Trophoblast cell (in vitro differentiated cells and primary cell): ENCODE results near the gene PSENEN.

Source experiments
- DNase-seq, 2 donors: peaks; one replicate each; pipeline ENCODE4 v3.0.0-alpha.2; 2016
- H2AFZ ChIP-seq: 2 replicates; pipeline ENCODE4 v1.6.1; 2013; ENCODE audit warnings: low read length, moderate library complexity, mild to moderate bottlenecking; ENCODE audit not compliant: insufficient read depth, poor library complexity
- H2AK5ac ChIP-seq: 2 replicates; pipeline ENCODE4 v1.6.1; 2013; ENCODE audit warnings: mild to moderate bottlenecking, low read length
- H2BK120ac ChIP-seq: 2 replicates; pipeline ENCODE4 v1.6.1; 2013; ENCODE audit warnings: low read length, mild to moderate bottlenecking, moderate library complexity; ENCODE audit not compliant: insufficient read depth, poor library complexity
- H2BK12ac ChIP-seq: 2 replicates; pipeline ENCODE4 v1.6.1; 2013; ENCODE audit warnings: mild to moderate bottlenecking, low read length, moderate library complexity
- H2BK5ac ChIP-seq: 2 replicates; pipeline ENCODE4 v1.6.1; 2013; ENCODE audit warnings: low read length, low read depth, moderate library complexity, mild to moderate bottlenecking; ENCODE audit not compliant: poor library complexity
- H3K14ac ChIP-seq: 2 replicates; pipeline ENCODE4 v1.6.1; 2013; ENCODE audit warnings: mild to moderate bottlenecking, low read length
- H3K18ac ChIP-seq: 2 replicates; pipeline ENCODE4 v1.6.1; 2013; ENCODE audit warnings: mild to moderate bottlenecking, low read length
- H3K23ac ChIP-seq: 2 replicates; pipeline ENCODE4 v1.6.1; 2013; ENCODE audit warnings: low read length
- H3K27ac ChIP-seq: 2 replicates; pipeline ENCODE4 v1.5.1; 2013; ENCODE audit warnings: low read depth, mild to moderate bottlenecking, inconsistent platforms, low read length, moderate library complexity
- H3K27me3 ChIP-seq: 2 replicates; pipeline ENCODE4 v1.6.1; 2013; ENCODE audit warnings: inconsistent platforms, mild to moderate bottlenecking, low read length, moderate library complexity; ENCODE audit not compliant: insufficient read depth
- H3K36me3 ChIP-seq, 2 experiments: 1 replicate in 1 of 2; 2 replicates in 1 of 2; pipeline ENCODE4 v1.6.1; 2013; ENCODE audit warnings: low read length in 2 of 2, mild to moderate bottlenecking in 2 of 2, moderate library complexity in 1 of 2; ENCODE audit not compliant: insufficient read depth in 2 of 2, control insufficient read depth in 1 of 2
- H3K4ac ChIP-seq: 2 replicates; pipeline ENCODE4 v1.6.1; 2013; ENCODE audit warnings: low read depth, mild to moderate bottlenecking, low read length, moderate library complexity
- H3K4me1 ChIP-seq, 2 experiments: 1 replicate in 1 of 2; 2 replicates in 1 of 2; pipeline ENCODE4 v1.6.1; 2013; ENCODE audit warnings: low read length in 2 of 2, mild to moderate bottlenecking in 2 of 2, moderate library complexity in 1 of 2; ENCODE audit not compliant: insufficient read depth in 2 of 2, control insufficient read depth in 1 of 2
- H3K4me2 ChIP-seq: 2 replicates; pipeline ENCODE4 v1.6.1; 2013; ENCODE audit warnings: inconsistent platforms, mild to moderate bottlenecking, low read length, moderate library complexity
- H3K4me3 ChIP-seq: 2 replicates; pipeline ENCODE4 v1.5.1; 2013; ENCODE audit warnings: mild to moderate bottlenecking, low read depth, low read length, inconsistent platforms
- H3K79me1 ChIP-seq: one replicate; pipeline ENCODE4 v1.6.1; 2013; ENCODE audit warnings: low read length
- H3K79me2 ChIP-seq: 2 replicates; pipeline ENCODE4 v1.6.1; 2013; ENCODE audit warnings: low read length, mild to moderate bottlenecking; ENCODE audit not compliant: control insufficient read depth, insufficient read depth, poor library complexity
- H3K9ac ChIP-seq: 2 replicates; pipeline ENCODE4 v1.6.1; 2013; ENCODE audit warnings: mild to moderate bottlenecking, low read length
- H3K9me3 ChIP-seq: 2 replicates; pipeline ENCODE4 v1.6.1; 2013; ENCODE audit warnings: low read depth, mild to moderate bottlenecking, control low read depth, inconsistent platforms, low read length; ENCODE audit not compliant: insufficient read depth
- H4K12ac ChIP-seq: 2 replicates; pipeline ENCODE4 v1.6.1; 2013; ENCODE audit warnings: low read depth, mild to moderate bottlenecking, low read length, moderate library complexity
- H4K8ac ChIP-seq: 2 replicates; pipeline ENCODE4 v1.6.1; 2013; ENCODE audit warnings: low read depth, mild to moderate bottlenecking, low read length, moderate library complexity
- H4K91ac ChIP-seq: one replicate; pipeline ENCODE4 v1.6.1; 2013; ENCODE audit warnings: low read depth, mild to moderate bottlenecking, low read length, moderate library complexity
- WGBS: extraction: QIAGEN DNeasy Blood & Tissue Kit; methylation state at CpG from one replicate; pipeline ENCODE4 v1.1.7; 2013; ENCODE audit warnings: missing lambda C conversion rate; ENCODE audit not compliant: insufficient read length, insufficient coverage; ENCODE audit errors: extremely low coverage; 5-methylcytosine and 5-hydroxymethylcytosine counted together

PSENEN gene

DNA sequence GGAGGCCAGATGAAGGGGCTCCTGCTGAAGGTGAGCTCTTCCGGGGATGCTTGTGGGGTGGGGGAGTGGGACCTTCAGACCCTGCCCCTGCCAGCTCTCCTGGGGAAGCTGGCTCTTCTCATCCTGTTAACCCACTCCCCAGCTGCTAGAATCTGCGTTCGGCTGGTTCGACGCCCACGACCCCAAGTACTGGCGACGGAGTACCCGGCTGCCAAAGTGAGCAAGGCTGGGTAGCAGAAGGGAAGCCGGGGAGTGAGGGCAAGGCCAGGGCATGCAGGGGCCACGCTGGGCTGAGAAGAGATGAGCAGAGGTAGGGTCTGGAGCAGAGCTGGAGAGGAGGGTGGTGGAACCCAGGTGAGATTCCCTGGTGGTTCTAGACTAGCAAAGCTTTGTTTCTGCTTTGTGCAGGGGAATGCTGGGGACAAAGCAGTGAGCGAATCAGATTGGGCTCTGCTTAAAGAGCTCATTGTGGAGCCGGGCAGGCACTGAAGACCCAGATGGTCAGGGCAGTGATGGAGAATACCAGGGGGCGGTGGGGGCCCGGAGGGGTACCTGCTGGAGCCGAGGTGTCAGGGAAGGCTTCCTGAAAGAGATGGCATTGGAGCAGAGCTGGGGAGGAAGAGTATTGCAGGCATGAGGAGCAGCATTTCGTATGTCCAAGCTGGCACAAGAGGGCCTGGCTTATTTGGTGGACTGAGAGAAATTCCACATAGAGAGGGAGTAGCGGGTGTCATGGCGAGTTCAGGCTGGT, 17.3 kb upstream of the PSENEN start:
- Histone ChIP-seq H3K9ac (no peak overlapping the region), H3K79me2 (no peaks in the 10 kb centered on the region)
- WGBS, result no CpG with 5 or more reads among the region's 19 CpGs

DNA sequence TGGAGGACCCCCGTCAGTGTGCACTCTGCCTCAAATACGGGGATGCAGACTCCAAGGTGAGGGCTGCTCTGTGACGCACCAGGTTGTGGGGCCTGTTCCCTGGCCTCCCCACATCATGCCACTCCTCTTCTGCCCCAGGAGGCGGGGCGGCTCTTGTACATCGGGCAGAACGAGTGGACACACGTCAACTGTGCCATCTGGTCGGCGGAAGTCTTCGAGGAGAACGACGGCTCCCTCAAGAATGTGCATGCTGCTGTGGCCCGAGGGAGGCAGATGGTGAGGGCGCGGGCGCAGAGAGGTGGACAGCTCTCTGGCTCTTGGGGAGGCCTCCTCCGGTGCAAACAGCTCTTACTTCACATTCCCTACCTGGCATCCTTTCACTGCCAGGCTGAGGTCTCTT, 16.4 kb upstream of the PSENEN start:
- Histone ChIP-seq H3K79me2 (no peaks in the 10 kb centered on the region), H3K23ac (no peak overlapping the region), H4K8ac (no peak overlapping the region), H3K4me2 (no peak overlapping the region), H3K18ac (no peak overlapping the region), H2BK120ac (no peak overlapping the region), H3K27ac (no peak overlapping the region), H3K36me3 (peaks cover 95 to 96% of the 10 kb centered on the region in 2 experiments), H2BK5ac (no peak overlapping the region), H3K79me1 (peaks cover under 1% of the 10 kb centered on the region), H3K4me1 (no peaks in the 10 kb centered on the region), H4K12ac (no peak overlapping the region), H3K14ac (no peak overlapping the region), H2AK5ac (no peak overlapping the region), H3K9ac (no peak overlapping the region), H3K27me3 (no peaks in the 10 kb centered on the region), H3K4me3 (no peak overlapping the region), H4K91ac (no peak overlapping the region), H2AFZ (no peak overlapping the region), H3K4ac (no peak overlapping the region), H2BK12ac (no peak overlapping the region), H3K9me3 (no peaks in the 10 kb centered on the region)
- DNase-seq, result no peak
- no CpG with 5 or more reads among the region's 18 CpGs for WGBS

More for the DNA sequence above, 17.3 kb upstream of the PSENEN start:
- Histone ChIP-seq H2BK5ac (no peak overlapping the region), H3K27ac (no peak overlapping the region), H3K4me2 (no peak overlapping the region), H3K36me3 (peaks cover 95 to 96% of the 10 kb centered on the region in 2 experiments), H3K23ac (no peak overlapping the region), H4K8ac (no peak overlapping the region), H3K79me1 (no peaks in the 10 kb centered on the region), H3K27me3 (no peaks in the 10 kb centered on the region), H3K4ac (no peak overlapping the region), H3K4me3 (no peak overlapping the region), H2BK12ac (no peak overlapping the region), H2AK5ac (no peak overlapping the region), H2BK120ac (no peak overlapping the region), H4K91ac (no peak overlapping the region), H3K9me3 (no peaks in the 10 kb centered on the region), H4K12ac (no peak overlapping the region), H2AFZ (no peak overlapping the region), H3K4me1 (no peaks in the 10 kb centered on the region), H3K18ac (no peak overlapping the region), H3K14ac (no peak overlapping the region)
- no peak for DNase-seq

DNA sequence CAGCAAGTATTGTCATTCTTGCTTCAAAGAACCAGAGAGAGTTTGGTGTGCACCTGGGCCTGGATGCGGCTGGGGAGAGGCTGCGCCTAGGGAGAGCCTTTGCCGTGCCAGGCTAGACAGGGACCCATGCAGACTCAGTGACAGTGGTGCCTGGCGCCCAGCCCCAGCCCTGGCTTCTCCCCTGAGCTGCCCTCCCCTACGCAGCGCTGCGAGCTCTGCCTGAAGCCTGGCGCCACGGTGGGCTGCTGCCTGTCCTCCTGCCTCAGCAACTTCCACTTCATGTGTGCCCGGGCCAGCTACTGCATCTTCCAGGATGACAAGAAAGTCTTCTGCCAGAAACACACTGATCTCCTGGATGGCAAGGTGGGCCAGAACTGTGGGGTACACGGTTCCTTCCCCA, 15.7 kb upstream of the PSENEN start:
- no peaks in the 10 kb centered on the region for H3K27me3 ChIP-seq
- no peak overlapping the region for H4K8ac ChIP-seq
- no peak overlapping the region for H2BK5ac ChIP-seq
- no peak overlapping the region for H3K23ac ChIP-seq
- no peak for DNase-seq
- no peaks in the 10 kb centered on the region for H3K9me3 ChIP-seq
- H3K4me2 ChIP-seq, result no peak overlapping the region
- no peak overlapping the region for H2AFZ ChIP-seq
- WGBS, result no CpG with 5 or more reads among the region's 11 CpGs
- H4K91ac ChIP-seq, result no peak overlapping the region
- H3K4ac ChIP-seq, result no peak overlapping the region
- no peak overlapping the region for H3K14ac ChIP-seq
- no peak overlapping the region for H3K27ac ChIP-seq
- H3K4me1 ChIP-seq, result no peaks in the 10 kb centered on the region
- H3K79me2 ChIP-seq, result no peaks in the 10 kb centered on the region
- H3K4me3 ChIP-seq, result no peak overlapping the region
- no peak overlapping the region for H2BK12ac ChIP-seq
- no peak overlapping the region for H3K9ac ChIP-seq
- H4K12ac ChIP-seq, result no peak overlapping the region
- H3K18ac ChIP-seq, result no peak overlapping the region
- peaks cover 3% of the 10 kb centered on the region for H3K79me1 ChIP-seq
- H3K36me3 ChIP-seq, result peaks cover 95 to 96% of the 10 kb centered on the region in 2 experiments
- H2AK5ac ChIP-seq, result no peak overlapping the region
- H2BK120ac ChIP-seq, result no peak overlapping the region

DNA sequence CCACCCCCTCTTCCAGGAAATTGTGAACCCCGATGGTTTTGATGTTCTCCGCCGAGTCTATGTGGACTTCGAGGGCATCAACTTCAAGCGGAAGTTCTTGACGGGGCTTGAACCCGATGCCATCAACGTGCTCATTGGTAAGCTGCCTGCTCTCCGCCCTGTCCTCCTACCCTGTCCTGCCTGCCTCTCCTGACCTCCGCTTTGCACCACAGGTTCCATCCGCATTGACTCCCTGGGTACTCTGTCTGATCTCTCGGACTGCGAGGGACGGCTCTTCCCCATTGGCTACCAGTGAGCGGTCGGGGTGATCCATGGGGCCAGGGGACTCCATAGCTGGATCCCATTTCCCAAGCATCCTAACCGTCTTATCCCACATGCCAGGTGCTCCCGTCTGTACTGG, 15.1 kb upstream of the PSENEN start:
- no peak overlapping the region for H2AK5ac ChIP-seq

More for the DNA sequence above, 15.1 kb upstream of the PSENEN start:
- Histone ChIP-seq H4K12ac (peak overlapping the region; percentile 25), H3K79me1 (peaks cover 3% of the 10 kb centered on the region), H4K8ac (no peak overlapping the region), H3K4me1 (no peaks in the 10 kb centered on the region), H3K36me3 (peaks cover 95 to 96% of the 10 kb centered on the region in 2 experiments), H3K9ac (no peak overlapping the region), H3K18ac (no peak overlapping the region), H3K14ac (no peak overlapping the region), H3K4me3 (no peak overlapping the region), H3K9me3 (no peaks in the 10 kb centered on the region), H3K4ac (no peak overlapping the region), H3K23ac (no peak overlapping the region), H3K4me2 (no peak overlapping the region), H3K27ac (no peak overlapping the region), H2BK12ac (no peak overlapping the region), H3K27me3 (no peaks in the 10 kb centered on the region), H3K79me2 (no peaks in the 10 kb centered on the region), H2AFZ (no peak overlapping the region), H2BK5ac (no peak overlapping the region), H2BK120ac (no peak overlapping the region), H4K91ac (no peak overlapping the region)
- no peak for DNase-seq
- no CpG with 5 or more reads among the region's 18 CpGs for WGBS
